Ishikawa (cell line): ENCODE results near the gene ADAM19.

Experiments
- CEBPB ChIP-seq: IDR thresholded peaks from 2 replicates; pipeline ENCODE4 v1.6.1; 2012
- CREB1 ChIP-seq: IDR thresholded peaks from 2 replicates; pipeline ENCODE4 v1.6.1; 2012; ENCODE audit warnings: low read depth
- EGR1 ChIP-seq: IDR thresholded peaks from 2 replicates; pipeline ENCODE4 v1.6.1; 2012
- EP300 ChIP-seq: IDR thresholded peaks from 2 replicates; pipeline ENCODE4 v1.6.1; 2012; ENCODE audit warnings: borderline replicate concordance
- FOXM1 ChIP-seq: IDR thresholded peaks from 2 replicates; pipeline ENCODE4 v1.6.1; 2012; ENCODE audit warnings: low read depth, borderline replicate concordance
- NFIC ChIP-seq: IDR thresholded peaks from 2 replicates; pipeline ENCODE4 v1.6.1; 2012
- RAD21 ChIP-seq: IDR thresholded peaks from 2 replicates; pipeline ENCODE4 v1.6.1; 2012; ENCODE audit warnings: low read depth
- TAF1 ChIP-seq: IDR thresholded peaks from 2 replicates; pipeline ENCODE4 v1.6.1; 2012; ENCODE audit warnings: low read depth, mild to moderate bottlenecking
- TCF12 ChIP-seq: IDR thresholded peaks from 2 replicates; pipeline ENCODE4 v1.6.1; 2012; ENCODE audit warnings: low read depth
- TEAD4 ChIP-seq: IDR thresholded peaks from 2 replicates; pipeline ENCODE4 v1.6.1; 2012
- YY1 ChIP-seq: IDR thresholded peaks from 2 replicates; pipeline ENCODE4 v1.6.1; 2012; ENCODE audit warnings: low read depth
- ZBTB7A ChIP-seq: IDR thresholded peaks from 2 replicates; pipeline ENCODE4 v1.6.1; 2012; ENCODE audit warnings: low read depth
- TF ChIP-seq, protein P1 (sequence below): IDR thresholded peaks from 2 replicates; pipeline ENCODE4 v1.6.1; 2012
- TF ChIP-seq, protein P2 (sequence below): IDR thresholded peaks from 2 replicates; pipeline ENCODE4 v1.6.1; 2012
- TF ChIP-seq, protein P3 (sequence below): IDR thresholded peaks from 2 replicates; pipeline ENCODE4 v1.6.1; 2012; ENCODE audit warnings: low read depth, mild to moderate bottlenecking

Gene ADAM19

DNA sequence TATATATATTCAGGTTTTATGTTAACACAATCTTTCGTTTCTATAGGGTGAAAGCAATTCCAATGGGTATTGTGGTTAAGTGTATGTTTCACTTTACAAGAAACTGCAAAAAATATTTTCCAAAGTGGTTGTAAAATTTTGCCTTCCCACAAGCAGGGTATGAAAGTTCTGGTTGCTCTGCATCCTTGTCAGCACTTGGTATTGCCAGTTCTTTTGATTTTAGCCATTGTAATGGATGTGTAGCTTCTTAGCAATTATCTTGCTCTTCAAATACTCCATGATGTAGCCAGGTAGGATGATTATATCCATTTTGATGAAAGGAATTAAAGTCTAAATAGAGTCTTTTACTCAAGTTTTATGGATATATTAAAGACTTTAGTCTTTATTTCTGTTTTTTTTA is 9.1 kb upstream of the ADAM19 start:
- TF ChIP-seq TCF12 (no peak), CEBPB (no peak), NFIC (no peak), TAF1 (no peak), EGR1 (no peak)

DNA sequence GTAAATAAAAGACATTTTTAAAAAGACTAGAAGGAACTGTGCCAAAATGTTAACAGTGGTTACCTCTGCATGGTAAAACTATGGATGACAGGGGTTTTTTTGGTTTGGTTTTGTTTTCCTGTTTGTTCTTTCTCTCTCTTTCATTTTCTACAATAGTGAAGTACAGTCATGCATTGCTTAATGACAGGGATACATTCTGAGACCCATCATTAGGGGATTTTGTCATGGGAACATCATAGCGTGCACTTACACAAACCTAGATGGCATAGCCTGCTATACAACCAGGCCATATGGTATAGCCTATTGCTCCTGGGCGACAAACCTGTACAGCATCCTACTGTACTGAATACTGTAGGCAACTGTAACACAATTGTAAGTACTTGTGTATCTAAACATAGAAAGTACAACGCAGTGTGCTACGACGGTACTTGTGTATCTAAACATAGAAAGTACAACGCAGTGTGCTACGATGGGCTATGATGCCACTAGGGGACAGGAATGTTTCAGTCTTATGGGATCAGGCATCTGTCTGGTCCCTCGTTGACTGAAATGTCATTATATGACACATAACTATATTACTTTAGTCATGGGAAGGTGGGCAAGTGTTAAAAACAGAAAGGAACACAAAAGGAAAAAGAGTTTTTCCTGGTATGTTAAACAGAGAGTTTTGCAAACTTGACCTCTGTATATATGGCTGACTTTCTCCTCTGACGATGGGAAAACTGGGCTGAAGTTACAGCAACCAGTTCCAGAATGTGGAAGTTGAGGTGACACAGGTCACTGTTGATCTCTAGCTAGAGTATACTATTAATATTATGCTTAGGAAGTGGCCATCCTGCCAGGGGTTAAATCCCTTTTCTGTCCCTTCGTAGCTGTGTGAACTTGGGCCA is 7.4 kb upstream of the ADAM19 start:
- TF ChIP-seq TAF1 (no peak), CREB1 (no peak), EGR1 (no peak), RAD21 (no peak), FOXM1 (no peak), TCF12 (no peak), EP300 (no peak), YY1 (no peak), CEBPB (no peak), NFIC (no peak)
- TF ChIP-seq, protein P1, sequence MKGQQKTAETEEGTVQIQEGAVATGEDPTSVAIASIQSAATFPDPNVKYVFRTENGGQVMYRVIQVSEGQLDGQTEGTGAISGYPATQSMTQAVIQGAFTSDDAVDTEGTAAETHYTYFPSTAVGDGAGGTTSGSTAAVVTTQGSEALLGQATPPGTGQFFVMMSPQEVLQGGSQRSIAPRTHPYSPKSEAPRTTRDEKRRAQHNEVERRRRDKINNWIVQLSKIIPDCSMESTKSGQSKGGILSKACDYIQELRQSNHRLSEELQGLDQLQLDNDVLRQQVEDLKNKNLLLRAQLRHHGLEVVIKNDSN = no peak
- TF ChIP-seq, protein P2, sequence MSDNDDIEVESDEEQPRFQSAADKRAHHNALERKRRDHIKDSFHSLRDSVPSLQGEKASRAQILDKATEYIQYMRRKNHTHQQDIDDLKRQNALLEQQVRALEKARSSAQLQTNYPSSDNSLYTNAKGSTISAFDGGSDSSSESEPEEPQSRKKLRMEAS = no peak
- TF ChIP-seq, protein P3, sequence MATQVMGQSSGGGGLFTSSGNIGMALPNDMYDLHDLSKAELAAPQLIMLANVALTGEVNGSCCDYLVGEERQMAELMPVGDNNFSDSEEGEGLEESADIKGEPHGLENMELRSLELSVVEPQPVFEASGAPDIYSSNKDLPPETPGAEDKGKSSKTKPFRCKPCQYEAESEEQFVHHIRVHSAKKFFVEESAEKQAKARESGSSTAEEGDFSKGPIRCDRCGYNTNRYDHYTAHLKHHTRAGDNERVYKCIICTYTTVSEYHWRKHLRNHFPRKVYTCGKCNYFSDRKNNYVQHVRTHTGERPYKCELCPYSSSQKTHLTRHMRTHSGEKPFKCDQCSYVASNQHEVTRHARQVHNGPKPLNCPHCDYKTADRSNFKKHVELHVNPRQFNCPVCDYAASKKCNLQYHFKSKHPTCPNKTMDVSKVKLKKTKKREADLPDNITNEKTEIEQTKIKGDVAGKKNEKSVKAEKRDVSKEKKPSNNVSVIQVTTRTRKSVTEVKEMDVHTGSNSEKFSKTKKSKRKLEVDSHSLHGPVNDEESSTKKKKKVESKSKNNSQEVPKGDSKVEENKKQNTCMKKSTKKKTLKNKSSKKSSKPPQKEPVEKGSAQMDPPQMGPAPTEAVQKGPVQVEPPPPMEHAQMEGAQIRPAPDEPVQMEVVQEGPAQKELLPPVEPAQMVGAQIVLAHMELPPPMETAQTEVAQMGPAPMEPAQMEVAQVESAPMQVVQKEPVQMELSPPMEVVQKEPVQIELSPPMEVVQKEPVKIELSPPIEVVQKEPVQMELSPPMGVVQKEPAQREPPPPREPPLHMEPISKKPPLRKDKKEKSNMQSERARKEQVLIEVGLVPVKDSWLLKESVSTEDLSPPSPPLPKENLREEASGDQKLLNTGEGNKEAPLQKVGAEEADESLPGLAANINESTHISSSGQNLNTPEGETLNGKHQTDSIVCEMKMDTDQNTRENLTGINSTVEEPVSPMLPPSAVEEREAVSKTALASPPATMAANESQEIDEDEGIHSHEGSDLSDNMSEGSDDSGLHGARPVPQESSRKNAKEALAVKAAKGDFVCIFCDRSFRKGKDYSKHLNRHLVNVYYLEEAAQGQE = no peak

DNA sequence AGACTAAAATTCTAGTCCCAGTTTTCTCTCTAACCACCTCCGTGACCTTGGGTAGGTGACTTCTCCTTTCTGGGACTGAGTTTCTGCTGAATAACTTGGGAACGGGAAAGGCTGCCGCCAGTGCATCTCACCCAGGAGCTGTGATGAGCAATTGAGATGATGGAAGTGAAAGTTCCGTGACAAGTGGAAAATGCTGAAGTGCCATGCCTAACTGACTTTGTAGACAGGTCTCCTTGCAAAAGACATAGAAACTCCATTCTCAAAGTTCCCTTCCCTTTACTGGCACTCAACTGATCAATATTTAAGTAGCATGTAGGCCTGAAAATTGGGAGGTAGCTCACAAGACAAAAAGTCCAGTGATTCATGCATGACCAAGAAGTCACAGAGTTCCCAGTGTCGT is 6.3 kb upstream of the ADAM19 start:
- TF ChIP-seq RAD21 (no peak), CEBPB (no peak), EP300 (no peak), TCF12 (no peak), TAF1 (no peak), NFIC (no peak), ZBTB7A (no peak), YY1 (no peak), EGR1 (no peak), FOXM1 (no peak), TEAD4 (no peak), CREB1 (no peak)
- TF ChIP-seq, protein P2 = no peak
- TF ChIP-seq, protein P3 = no peak
- TF ChIP-seq, protein P1 = no peak

DNA sequence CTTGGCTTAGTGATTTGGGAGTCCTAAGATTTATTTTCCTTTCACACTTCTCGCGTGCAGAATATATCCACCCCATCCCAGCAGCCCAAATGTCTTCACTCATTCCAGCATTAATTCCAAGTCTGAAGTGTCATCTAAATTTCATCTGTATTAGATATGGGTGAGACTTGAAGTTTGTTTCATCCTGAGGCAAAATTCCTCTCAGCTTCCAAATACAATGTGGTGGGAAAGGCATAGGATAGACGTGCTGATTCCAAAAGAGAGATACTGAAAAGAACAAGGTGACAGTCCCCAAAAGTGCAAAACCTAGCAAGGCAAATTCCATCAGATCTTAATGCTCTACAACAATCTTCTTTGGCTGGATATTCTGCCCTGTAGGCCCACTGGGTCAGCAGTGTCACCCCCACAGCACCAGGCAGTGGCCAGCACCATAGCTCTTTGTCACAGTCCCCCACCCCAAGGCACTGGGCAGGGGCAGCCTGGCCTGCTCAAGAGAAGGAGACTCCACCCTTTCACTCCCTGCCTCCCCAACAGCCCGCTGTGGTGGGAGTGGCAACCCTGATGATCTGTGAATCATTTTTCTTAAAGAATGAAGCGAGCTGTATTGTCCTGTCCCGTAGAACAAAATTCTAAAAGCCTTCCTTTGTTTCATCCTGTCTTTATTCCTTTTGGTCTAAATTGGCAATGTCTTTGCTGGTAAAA is 2.7 kb upstream of the ADAM19 start:
- TF ChIP-seq EGR1 (no peak), YY1 (no peak), FOXM1 (no peak)
- TF ChIP-seq, protein P2 = no peak

DNA sequence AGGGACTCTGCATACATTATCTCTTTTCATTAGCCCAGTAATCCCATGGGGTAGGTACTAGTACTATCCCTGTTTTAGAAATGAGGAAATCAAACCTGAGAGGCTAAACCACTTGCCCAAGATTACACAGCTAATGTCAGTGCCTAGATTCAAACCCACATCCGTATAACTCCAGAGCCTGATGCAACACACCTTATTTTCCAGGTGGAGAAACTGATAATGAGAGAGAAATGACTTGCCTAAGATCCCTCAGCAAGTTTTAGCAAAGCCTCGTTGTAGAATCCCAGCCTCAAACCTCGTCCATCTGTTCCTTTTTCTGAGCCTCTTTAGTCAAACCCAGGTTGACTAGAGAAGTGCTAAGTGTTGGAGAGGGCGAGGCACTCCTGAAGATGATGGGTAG is 1.1 kb upstream of the ADAM19 start:
- TF ChIP-seq FOXM1 = no peak
- TF ChIP-seq TCF12 = no peak
- no peak for TF ChIP-seq NFIC
- no peak for TF ChIP-seq TAF1
- no peak for TF ChIP-seq ZBTB7A
- no peak for TF ChIP-seq CEBPB
- TF ChIP-seq, protein P2 = no peak
- TF ChIP-seq, protein P1 = no peak
- TF ChIP-seq YY1 = no peak
- no peak for TF ChIP-seq TEAD4
- TF ChIP-seq EGR1 = no peak
- no peak for TF ChIP-seq RAD21
